A673 (cell line): ENCODE results near the gene THSD1.

Experiments used
- CTCF ChIP-seq: fragments of 300-800, 200-600 bp; sonication (generic); conservative IDR thresholded peaks from 2 replicates; pipeline ENCODE4 v1.5.1; 2017; ENCODE audit warnings: low read depth, mild to moderate bottlenecking, antibody characterized with exemption, low read length, moderate library complexity, mixed read lengths
- EZH2 ChIP-seq: fragments of 200-600 bp; sonication (generic); IDR thresholded peaks from 2 replicates; pipeline ENCODE4 v1.6.1; 2017; ENCODE audit warnings: borderline replicate concordance, low read depth, mild to moderate bottlenecking, mixed read lengths, antibody characterized with exemption, low read length; ENCODE audit not compliant: poor library complexity, severe bottlenecking

GRCh38 chr13:52374389-52374788, 31.6 kb downstream of the THSD1 start:
- no peak for TF ChIP-seq CTCF
- no peak for TF ChIP-seq EZH2
